GM19467 (cell line): ENCODE data around the gene NPAS1.
"Not testable (repeated sequence)": the region's sequence is repeated elsewhere in the genome, so short reads cannot be mapped to it uniquely, and the experiment has no call there.

ENCODE experiments used
- ATAC-seq: cut with Tn5 transposase; IDR thresholded peaks from one replicate; pipeline ENCODE4 v1.9.1; 2021; ENCODE audit warnings: mild to moderate bottlenecking, moderate library complexity; ENCODE audit not compliant: unreplicated experiment

NPAS1 gene

GRCh38 chr19:46988614-46989230, 30.9 kb upstream of the NPAS1 start:
- no peak for ATAC-seq

DNA sequence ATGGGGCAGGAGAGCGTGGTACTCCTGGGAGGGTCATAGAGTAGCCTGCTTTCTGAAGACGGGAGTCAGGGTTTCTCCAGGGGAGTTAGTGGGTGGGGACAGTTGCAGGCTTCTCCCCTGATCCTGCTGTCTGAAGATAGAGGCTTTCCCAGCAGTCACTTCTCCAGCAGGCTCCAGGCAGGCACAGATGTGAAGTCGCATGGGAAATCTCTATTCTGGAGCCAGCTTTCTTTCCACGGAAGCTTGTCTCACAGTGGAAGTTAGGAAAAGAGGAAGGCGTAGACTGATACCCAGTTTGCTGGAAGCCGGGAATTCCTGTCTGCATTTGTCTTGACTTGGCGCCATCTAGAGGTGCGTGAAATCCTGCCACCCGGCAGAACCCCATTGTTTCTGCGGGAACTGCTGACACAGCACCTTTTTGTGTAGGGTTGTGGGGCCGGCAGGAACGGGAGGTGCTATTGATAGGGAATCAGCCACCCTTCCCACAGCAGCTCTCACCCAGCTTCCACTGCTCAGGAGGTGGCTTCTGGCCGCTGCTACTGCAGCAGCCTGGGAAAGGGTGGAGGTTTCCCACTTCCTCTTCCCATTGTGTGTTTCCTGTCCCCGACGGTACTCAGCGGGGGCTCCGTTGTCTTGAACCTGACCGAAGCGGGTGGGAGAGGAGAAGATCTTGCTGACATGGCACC, 28.5 kb upstream of the NPAS1 start:
- ATAC-seq, result no peak

GRCh38 chr19:46992699-46993535, 26.7 kb upstream of the NPAS1 start:
- ATAC-seq, result no peak

- ATAC-seq, result no peak
Observed at GRCh38 chr19:46993622-46994021, 26.0 kb upstream of the NPAS1 start.

DNA sequence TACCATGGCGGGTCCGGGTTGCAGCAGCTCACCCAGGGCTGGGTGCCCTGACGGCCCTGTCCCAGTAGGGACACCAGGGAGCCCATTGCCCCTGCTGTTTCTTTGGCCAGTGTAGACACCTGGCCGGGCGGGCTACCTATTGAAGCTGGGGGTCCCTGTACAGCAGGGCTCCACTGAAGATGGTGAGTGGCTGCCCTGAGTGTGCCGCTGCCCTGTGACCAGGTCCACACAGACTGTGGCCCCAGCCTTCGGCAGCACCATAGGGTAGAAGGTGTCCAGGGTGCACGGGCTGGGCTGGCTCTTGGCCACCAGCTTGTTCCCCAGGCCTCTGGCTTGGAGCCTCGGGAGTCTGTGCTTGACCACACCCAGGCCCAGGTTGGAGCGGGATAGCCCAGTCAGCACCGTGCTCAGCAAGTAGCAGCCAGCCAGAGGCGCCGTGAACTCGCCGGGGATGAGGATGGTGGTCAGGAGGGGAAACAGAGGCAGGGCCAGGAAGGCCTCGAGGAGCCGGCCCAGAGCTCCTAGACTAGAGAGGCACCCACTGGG, 25.4 kb upstream of the NPAS1 start:
- ATAC-seq, result no peak

GRCh38 chr19:46995492-46995891, 24.1 kb upstream of the NPAS1 start:
- ATAC-seq, result no peak

- ATAC-seq, result no peak
Observed at GRCh38 chr19:46998445-46999125, 21.1 kb upstream of the NPAS1 start.

DNA sequence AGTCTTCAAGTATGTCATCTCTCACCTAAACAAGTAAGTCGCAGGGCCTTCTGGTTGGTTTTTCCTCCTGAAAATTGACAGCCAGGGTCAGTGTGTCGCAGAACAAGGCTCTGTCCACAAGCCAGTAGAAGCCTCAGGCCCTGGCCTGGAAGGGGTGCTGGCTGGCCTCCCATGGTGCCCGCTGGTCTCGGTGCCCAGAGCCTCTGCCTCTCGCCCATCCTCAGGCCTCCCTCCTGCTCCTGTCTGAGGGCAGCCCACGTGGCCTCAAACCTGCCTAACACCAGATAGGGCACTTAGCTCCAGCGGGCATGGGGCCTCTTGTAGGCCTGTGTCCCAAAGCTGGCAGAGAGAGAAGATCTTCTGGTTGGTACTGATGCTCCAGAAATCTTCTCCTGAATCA, 20.3 kb upstream of the NPAS1 start:
- ATAC-seq, result no peak

DNA sequence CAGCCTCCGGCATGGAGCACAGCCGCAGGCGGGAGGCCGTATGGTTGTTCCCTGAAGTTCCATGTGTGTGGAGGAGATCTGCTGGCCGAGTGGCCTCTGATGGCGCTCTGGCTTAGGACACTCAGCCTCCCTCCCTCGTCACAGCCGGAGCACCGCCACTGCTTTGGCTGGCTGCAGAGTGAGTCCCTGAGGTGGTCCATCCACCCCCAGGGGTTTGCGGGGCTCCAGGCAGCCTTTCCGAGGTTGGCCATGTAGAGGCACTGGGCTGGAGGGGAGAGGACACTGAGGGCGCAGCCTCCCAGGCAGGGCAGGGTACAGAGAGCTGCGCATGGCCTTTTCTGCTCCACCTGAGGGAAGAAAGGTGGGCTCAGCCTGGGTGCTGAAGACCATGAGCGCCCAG, 19.8 kb upstream of the NPAS1 start:
- ATAC-seq, result no peak

DNA sequence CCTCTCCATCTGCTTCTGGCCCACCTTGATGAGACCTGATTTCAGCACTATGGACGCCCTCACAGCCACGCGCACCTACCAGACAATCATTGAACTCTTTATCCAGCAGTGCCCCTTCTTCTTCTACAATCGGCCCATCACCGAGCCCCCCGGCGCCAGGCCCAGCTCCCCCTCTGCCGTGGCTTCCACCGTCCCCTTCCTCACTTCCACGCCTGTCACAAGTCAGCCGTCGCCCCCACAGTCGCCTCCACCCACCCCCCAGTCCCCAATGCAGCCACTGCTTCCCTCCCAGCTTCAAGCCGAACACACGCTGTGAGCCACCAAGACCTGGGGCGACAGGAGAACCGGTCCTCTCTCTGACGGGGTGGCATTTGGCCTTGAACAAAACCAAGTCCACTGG, 19.3 kb upstream of the NPAS1 start:
- no peak for ATAC-seq

GRCh38 chr19:47001584-47001983, 18.1 kb upstream of the NPAS1 start:
- no peak for ATAC-seq

- ATAC-seq, result no peak
Observed at GRCh38 chr19:47002106-47002766, 17.4 kb upstream of the NPAS1 start.

DNA sequence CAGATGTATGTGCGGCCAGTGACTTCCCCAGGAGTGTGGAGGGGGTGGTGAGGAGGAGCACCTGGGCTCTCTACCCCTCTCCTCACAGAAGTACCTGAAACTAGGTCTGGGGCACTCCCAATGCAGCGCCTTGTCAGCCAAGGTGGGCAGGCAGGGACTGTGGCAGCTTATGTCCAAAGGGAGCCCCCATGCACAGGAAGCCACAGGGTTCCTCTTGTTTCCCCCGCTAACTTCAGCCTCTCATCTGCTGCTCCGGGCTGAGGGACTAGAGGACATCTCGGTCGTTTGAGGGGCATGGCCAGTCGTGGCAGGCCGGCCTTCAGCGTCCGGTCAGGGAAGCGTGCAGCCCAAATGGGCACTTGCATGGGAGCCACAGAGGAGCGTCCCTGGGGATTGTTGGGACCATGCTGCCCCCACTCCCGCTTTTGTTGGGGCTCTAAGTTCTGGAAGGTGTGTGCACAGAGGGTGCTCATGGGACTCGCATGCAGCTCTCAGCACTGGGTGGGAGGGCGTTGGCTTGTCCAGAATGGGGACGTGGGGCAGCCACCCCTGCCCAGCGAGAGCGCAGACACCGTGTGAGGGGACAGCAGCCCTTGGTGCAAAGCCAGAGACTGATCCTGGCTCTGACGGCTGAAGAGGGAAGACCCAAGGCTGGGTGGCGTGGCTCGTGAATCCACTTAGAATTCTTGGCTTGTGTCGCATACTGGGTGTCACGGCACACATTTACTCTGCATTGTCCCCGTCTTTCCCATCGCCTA, 16.6 kb upstream of the NPAS1 start:
- no peak for ATAC-seq

DNA sequence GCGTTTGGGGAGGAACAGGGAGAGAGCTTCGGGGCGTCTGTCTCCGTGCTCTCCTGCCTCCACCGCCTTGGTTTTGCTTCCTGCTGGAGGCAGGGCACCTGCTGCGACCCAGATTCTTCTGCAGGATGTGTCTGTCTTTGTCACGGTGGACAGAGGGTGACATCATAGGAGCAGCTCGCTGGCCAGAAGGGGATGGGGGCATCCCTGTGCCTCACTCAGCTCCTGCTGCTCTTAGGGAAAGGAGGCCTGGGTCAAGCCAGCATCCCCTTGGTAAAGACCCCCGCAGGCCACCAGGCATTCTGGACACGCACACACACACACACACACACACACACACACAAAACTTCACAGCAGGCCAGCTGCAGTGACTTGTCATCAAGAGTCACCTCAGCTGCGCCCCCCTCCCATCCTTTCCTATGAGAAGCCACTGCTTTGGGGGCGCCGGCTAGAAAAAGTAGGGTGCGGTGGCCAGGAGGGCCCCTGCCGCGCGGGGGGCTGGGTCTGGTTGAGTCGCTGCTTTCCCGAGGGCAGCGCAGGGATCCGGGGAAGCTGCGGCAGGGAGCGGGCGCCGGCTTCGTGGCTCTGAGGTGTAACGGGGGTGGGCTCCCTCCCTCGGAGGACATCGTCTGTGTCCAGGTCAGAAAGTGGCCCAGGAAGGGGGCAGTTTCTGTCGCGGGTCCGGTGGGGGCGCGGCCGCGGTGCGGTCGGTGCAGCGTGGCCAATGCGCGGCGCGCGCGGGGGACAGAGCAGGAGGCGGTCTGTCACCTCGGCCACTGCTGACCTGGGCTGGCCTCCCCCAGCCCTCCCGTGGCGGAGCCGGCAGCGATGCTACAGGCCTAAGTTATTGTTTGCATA, 15.8 kb upstream of the NPAS1 start:
- no peak for ATAC-seq

DNA sequence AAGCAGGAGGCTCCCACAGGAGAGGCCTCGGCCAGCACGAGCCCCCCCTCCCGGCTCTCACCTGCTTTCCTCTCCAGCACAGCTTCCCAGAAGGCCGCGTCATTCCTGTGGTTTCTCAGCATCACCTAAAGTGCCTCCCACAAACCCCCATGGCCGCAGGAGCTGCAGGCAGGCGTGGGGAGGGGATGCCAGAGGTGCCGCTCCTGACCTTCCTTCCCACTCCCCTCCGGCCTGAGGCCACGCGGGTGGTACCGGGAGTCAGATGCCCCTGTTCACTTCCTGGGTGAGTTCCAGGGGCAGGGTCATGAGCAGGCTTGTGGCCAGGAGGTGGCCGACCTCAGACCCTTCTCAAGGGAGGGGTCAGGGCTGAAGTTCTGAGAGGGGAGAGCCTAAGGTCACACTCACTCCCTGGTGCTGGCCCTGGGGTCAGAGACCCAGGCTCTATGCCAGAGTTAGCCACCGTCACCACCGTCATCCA, 14.4 kb upstream of the NPAS1 start:
- no peak for ATAC-seq

GRCh38 chr19:47005873-47006272, 13.8 kb upstream of the NPAS1 start:
- ATAC-seq, result no peak

GRCh38 chr19:47006496-47006895, 13.1 kb upstream of the NPAS1 start:
- ATAC-seq, result no peak

GRCh38 chr19:47010549-47010948, 9.1 kb upstream of the NPAS1 start:
- ATAC-seq, result not testable (repeated sequence)

GRCh38 chr19:47012617-47013016, 7.0 kb upstream of the NPAS1 start:
- ATAC-seq, result no peak
